ENCODE measurements around the gene SLTM. TPM values are rescaled to one million over a fixed set of nuclear protein-coding genes. Genes with fewer than 3 reads are reported as not detected.

Gene SLTM
- total and polyA plus RNA-seq, 12 donors, result 33.4 to 74.8 (median 44.4) TPM

DNA sequence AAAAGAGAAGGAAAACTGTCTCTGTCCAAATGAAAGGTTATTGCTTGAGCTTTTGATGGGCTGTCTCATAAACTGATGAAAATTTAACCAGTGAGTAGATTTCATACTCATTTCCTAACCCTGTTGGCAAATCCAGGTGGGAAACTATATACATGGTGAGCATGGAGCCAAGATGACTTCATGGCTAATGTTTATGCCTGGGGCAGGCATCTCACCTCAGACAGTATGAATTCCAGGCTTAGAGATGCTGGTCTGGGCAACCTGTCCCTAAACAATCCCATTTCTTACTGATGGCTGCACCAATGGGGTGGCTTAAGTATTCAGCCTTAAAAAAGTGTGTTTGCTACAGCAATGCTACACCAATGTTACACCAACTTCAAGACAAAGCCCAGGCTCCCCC is 58.1 kb downstream of the SLTM start:
- H3K4me1 ChIP-seq, result no peaks in the 10 kb centered on the region
- no peak overlapping the region for H3K27ac ChIP-seq
- H3K4me3 ChIP-seq, result no peak overlapping the region
- TF ChIP-seq, protein P1, sequence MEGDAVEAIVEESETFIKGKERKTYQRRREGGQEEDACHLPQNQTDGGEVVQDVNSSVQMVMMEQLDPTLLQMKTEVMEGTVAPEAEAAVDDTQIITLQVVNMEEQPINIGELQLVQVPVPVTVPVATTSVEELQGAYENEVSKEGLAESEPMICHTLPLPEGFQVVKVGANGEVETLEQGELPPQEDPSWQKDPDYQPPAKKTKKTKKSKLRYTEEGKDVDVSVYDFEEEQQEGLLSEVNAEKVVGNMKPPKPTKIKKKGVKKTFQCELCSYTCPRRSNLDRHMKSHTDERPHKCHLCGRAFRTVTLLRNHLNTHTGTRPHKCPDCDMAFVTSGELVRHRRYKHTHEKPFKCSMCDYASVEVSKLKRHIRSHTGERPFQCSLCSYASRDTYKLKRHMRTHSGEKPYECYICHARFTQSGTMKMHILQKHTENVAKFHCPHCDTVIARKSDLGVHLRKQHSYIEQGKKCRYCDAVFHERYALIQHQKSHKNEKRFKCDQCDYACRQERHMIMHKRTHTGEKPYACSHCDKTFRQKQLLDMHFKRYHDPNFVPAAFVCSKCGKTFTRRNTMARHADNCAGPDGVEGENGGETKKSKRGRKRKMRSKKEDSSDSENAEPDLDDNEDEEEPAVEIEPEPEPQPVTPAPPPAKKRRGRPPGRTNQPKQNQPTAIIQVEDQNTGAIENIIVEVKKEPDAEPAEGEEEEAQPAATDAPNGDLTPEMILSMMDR (IDR thresholded peaks at IDR 0.05), result no peak
- peaks cover 0 to 43% (median 26%) of the 10 kb centered on the region in 9 donors for H3K36me3 ChIP-seq
- DNase-seq, result no peak
- intact Hi-C loops (cut with DNase I), result no loop called here
- no peak for ATAC-seq
- no peaks in the 10 kb centered on the region for H3K9me3 ChIP-seq
- H3K27me3 ChIP-seq, result no peaks in the 10 kb centered on the region

DNA sequence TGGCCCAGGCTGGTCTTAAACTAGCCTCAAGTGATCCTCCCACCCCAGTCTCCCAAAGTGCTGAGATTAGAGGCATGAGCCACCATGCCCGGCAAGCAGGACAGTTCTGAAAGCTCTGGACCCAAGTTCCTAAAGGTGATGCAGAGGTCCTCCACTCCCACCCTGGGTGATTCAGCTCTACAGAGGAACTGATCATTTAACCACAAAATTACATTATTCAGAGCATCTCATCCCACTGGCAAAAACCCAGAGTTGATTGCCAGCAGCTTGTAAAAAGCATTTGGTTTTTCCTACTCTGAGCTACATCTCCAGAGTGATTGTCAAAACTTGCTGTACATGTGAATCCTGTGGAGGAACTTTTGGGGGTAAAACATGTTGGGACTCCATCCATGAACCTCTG is 60.2 kb downstream of the SLTM start:
- no peak overlapping the region for H3K27ac ChIP-seq
- peaks cover 0 to 22% (median 14%) of the 10 kb centered on the region in 9 donors for H3K36me3 ChIP-seq
- H3K9me3 ChIP-seq, result no peaks in the 10 kb centered on the region
- ATAC-seq (no peak), DNase-seq (no peak)
- intact Hi-C loops (cut with DNase I), result no loop called here
- WGBS, 2 donors, result 74 to 89% methylated on average over 1 of the region's 1 CpG
- no peak overlapping the region for H3K4me3 ChIP-seq
- no peaks in the 10 kb centered on the region for H3K4me1 ChIP-seq
- TF ChIP-seq, protein P1 (IDR thresholded peaks at IDR 0.05), result no peak
- no peaks in the 10 kb centered on the region for H3K27me3 ChIP-seq

DNA sequence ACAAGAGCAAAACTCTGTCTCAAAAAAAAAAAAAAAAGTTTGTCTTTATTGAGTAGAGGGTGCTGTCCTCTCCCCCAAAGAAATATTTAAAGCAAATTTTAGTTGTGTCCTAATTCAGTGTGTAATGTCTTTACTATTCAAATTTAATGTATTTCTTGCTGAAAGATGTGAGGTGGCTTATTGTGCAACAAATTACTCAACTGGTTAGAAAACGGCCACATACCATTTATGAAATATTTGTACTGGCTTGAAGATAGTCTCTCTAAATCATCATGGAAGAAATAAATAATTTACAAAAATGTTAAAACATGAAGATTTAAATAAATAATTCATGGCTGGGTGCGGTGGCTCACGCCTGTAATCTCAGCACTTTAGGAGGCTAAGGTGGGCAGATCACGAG is 63.0 kb downstream of the SLTM start:
- DNase-seq (no peak), ATAC-seq (no peak)
- no peaks in the 10 kb centered on the region for H3K9me3 ChIP-seq
- intact Hi-C loops (cut with DNase I), result no loop called here
- no peak overlapping the region for H3K27ac ChIP-seq
- H3K4me1 ChIP-seq, result peaks cover 0 to 3% (median 0%) of the 10 kb centered on the region in 9 donors
- H3K27me3 ChIP-seq, result no peaks in the 10 kb centered on the region
- H3K4me3 ChIP-seq, result no peak overlapping the region
- H3K36me3 ChIP-seq, result no peaks in the 10 kb centered on the region
- TF ChIP-seq, protein P1 (IDR thresholded peaks at IDR 0.05), result no peak
- 91 to 95% methylated on average over 4 of the region's 4 CpGs for WGBS, 2 donors

DNA sequence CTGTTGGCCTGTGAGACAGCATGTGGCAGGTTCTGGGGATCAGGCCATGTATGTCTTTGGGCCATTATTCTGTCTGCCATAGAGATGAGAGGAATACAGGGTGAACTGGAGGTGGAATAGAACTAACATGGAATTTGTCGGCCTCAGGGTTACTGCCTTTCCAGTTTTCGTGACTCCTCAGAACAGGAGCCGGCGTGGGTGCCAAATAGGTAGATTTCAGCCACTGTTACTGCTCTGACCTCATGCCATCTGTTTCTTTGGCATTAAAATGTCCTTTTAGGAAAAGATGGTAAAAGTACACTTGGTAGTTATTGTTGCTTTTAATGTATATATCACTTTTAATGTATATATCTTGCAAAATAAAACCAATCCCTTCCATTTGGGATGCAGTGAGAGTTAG is 65.6 kb downstream of the SLTM start:
- Histone ChIP-seq H3K4me1 (peaks cover 0 to 16% (median 9%) of the 10 kb centered on the region in 9 donors), H3K27me3 (no peaks in the 10 kb centered on the region), H3K9me3 (no peaks in the 10 kb centered on the region), H3K4me3 (no peak overlapping the region), H3K27ac (no peak overlapping the region), H3K36me3 (no peaks in the 10 kb centered on the region)
- intact Hi-C loops (cut with DNase I), result no loop called here
- TF ChIP-seq, protein P1 (IDR thresholded peaks at IDR 0.05), result no peak
- ATAC-seq (no peak), DNase-seq (no peak)
- 95 to 97% methylated on average over 4 of the region's 4 CpGs for WGBS, 2 donors

All from heart right ventricle (tissue), 16 donors.